ENCODE results near the gene LGALS4. TPM values are rescaled to one million over a fixed set of nuclear protein-coding genes. Genes with fewer than 3 reads are reported as not detected.
A peak's percentile ranks its signal among the peaks of the same experiment; 100 is the strongest.

Gene LGALS4
- total RNA-seq, 1 experiment from 2014 or later: 0.52 TPM

GRCh38 chr19:38851622-38852230 lies 39.0 kb upstream of the LGALS4 start:
- Histone ChIP-seq H3K4me1 (ENCODE audit: low read length) (peaks cover 38% of the 10 kb centered on the region), H3K9me3 (ENCODE audit: low read length) (no peaks in the 10 kb centered on the region), H3K27me3 (ENCODE audit: low read length) (no peaks in the 10 kb centered on the region), H3K27ac (ENCODE audit: low read length) (peak overlapping the region; percentile 83), H3K4me3 (ENCODE audit: low read length) (peak overlapping the region; percentile 85), H3K36me3 (ENCODE audit: insufficient read depth, low read length) (peaks cover 22% of the 10 kb centered on the region), H4K20me1 (ENCODE audit: insufficient read depth, low read depth, low read length) (peaks cover 17% of the 10 kb centered on the region), H3K4me2 (ENCODE audit: low read depth, low read length, poor library complexity, severe bottlenecking) (peak overlapping the region; percentile 82), H3K9ac (ENCODE audit: low read length) (peak overlapping the region; percentile 96), H2AFZ (ENCODE audit: low read length) (no peak overlapping the region), H3K79me2 (ENCODE audit: low read length) (peaks cover 25% of the 10 kb centered on the region), H3K9me2 (replicated peaks; ENCODE audit: insufficient read depth, low read length) (no peaks in the 10 kb centered on the region)
- DNase-seq: peak; percentile 98

GRCh38 chr19:38850976-38851621 lies 38.4 kb upstream of the LGALS4 start:
- Histone ChIP-seq H3K36me3 (ENCODE audit: insufficient read depth, low read length) (peaks cover 25% of the 10 kb centered on the region), H3K27ac (ENCODE audit: low read length) (peak overlapping the region; percentile 82), H3K79me2 (ENCODE audit: low read length) (peaks cover 29% of the 10 kb centered on the region), H4K20me1 (ENCODE audit: insufficient read depth, low read depth, low read length) (peaks cover 17% of the 10 kb centered on the region), H3K9me3 (ENCODE audit: low read length) (no peaks in the 10 kb centered on the region), H3K9me2 (replicated peaks; ENCODE audit: insufficient read depth, low read length) (no peaks in the 10 kb centered on the region), H3K27me3 (ENCODE audit: low read length) (no peaks in the 10 kb centered on the region), H3K4me1 (ENCODE audit: low read length) (peaks cover 34% of the 10 kb centered on the region), H2AFZ (ENCODE audit: low read length) (no peak overlapping the region; the same call in 1 of the 2 replicates), H3K9ac (ENCODE audit: low read length) (peak overlapping the region; percentile 76), H3K4me2 (ENCODE audit: low read depth, low read length, poor library complexity, severe bottlenecking) (peak overlapping the region; percentile 82), H3K4me3 (ENCODE audit: low read length) (peak overlapping the region; percentile 69)
- peak; percentile 53 for DNase-seq

DNA sequence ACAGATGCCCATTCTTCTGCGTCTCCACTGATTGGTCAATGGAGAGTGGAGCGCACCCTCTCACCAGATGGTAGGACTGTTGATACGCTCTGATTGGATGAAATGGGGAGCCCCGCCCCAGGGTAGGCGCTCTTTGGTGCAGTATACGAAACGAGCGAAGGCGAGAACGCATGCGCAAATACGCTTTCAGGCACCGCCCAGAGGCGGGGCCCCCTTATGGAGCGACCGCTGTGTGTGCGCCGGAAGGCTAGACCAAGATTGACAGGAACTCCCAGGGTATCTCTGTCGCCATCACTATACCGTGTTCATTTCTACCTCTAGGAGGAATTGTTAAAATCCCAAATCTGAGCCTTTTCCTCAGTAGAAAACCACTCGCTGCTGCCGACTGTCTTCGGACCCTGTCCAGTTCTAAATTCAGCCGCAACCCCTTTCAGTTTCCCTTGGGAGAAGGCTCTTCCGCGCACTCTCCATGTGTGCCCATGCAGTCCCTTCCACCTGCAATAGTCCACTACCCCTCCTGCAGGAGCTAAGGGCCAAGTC lies 37.8 kb upstream of the LGALS4 start:
- Histone ChIP-seq H3K9ac (ENCODE audit: low read length) (peak overlapping the region; percentile 76), H4K20me1 (ENCODE audit: insufficient read depth, low read depth, low read length) (peaks cover 17% of the 10 kb centered on the region), H3K4me1 (ENCODE audit: low read length) (peaks cover 34% of the 10 kb centered on the region), H3K4me3 (ENCODE audit: low read length) (peak overlapping the region; percentile 69), H2AFZ (ENCODE audit: low read length) (no peak overlapping the region; the same call in 1 of the 2 replicates), H3K36me3 (ENCODE audit: insufficient read depth, low read length) (peaks cover 31% of the 10 kb centered on the region), H3K9me3 (ENCODE audit: low read length) (no peaks in the 10 kb centered on the region), H3K9me2 (replicated peaks; ENCODE audit: insufficient read depth, low read length) (no peaks in the 10 kb centered on the region), H3K27me3 (ENCODE audit: low read length) (no peaks in the 10 kb centered on the region), H3K27ac (ENCODE audit: low read length) (peak overlapping the region; percentile 82), H3K4me2 (ENCODE audit: low read depth, low read length, poor library complexity, severe bottlenecking) (peak overlapping the region; percentile 82), H3K79me2 (ENCODE audit: low read length) (peaks cover 34% of the 10 kb centered on the region)
- peak; percentile 100 for DNase-seq

DNA sequence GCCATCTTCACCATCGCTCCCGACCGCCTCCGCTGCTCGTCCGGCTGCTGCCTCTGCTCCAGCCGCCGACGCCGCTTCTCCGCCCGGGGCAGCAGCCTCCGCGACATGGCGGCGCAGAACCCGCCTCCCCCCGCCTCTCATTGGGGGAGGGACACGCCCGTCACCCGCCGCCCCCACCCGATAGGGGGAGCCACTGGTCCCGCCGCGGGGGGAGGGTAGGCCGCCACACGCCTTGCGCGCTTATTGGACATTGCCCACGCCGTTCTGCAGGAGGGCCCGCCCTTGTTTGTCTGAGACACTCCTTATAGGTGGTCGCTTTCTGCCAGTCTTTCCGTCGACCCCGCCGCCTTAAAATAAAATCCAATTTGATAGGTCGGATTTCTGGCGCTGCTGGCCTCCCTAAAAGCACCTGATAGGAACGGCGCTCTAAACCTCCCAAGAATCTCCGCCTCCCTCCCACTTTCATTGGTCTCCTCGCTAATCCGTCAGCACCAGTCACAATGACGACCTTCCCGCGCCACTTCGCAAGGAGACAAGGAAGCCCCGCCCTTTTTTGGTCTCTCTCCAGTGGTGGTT lies 37.2 kb upstream of the LGALS4 start, which contains the start of gene HNRNPL:
Gene HNRNPL, minus strand, starts transcription at position 127 of the 576 bp plus-strand sequence. Its CDS starts 20 bp downstream, at position 107.
- no peaks in the 10 kb centered on the region for H3K9me3 ChIP-seq (ENCODE audit: low read length)
- no peaks in the 10 kb centered on the region for H3K27me3 ChIP-seq (ENCODE audit: low read length)
- no peaks in the 10 kb centered on the region for H3K9me2 ChIP-seq (replicated peaks; ENCODE audit: insufficient read depth, low read length)
- DNase-seq: no peak
- H3K36me3 ChIP-seq (ENCODE audit: insufficient read depth, low read length): peaks cover 35% of the 10 kb centered on the region
- H3K27ac ChIP-seq (ENCODE audit: low read length): peak within 1 kb of the TSS; percentile 89
- peaks cover 17% of the 10 kb centered on the region for H4K20me1 ChIP-seq (ENCODE audit: insufficient read depth, low read depth, low read length)
- peaks cover 34% of the 10 kb centered on the region for H3K4me1 ChIP-seq (ENCODE audit: low read length)
- H2AFZ ChIP-seq (ENCODE audit: low read length): no peak within 1 kb of the TSS; the same call in 1 of the 2 replicates
- H3K9ac ChIP-seq (ENCODE audit: low read length): peak within 1 kb of the TSS; percentile 100
- peaks cover 37% of the 10 kb centered on the region for H3K79me2 ChIP-seq (ENCODE audit: low read length)
- peak within 1 kb of the TSS; percentile 99 for H3K4me2 ChIP-seq (ENCODE audit: low read depth, low read length, poor library complexity, severe bottlenecking)
- H3K4me3 ChIP-seq (ENCODE audit: low read length): peak within 1 kb of the TSS; percentile 86

DNA sequence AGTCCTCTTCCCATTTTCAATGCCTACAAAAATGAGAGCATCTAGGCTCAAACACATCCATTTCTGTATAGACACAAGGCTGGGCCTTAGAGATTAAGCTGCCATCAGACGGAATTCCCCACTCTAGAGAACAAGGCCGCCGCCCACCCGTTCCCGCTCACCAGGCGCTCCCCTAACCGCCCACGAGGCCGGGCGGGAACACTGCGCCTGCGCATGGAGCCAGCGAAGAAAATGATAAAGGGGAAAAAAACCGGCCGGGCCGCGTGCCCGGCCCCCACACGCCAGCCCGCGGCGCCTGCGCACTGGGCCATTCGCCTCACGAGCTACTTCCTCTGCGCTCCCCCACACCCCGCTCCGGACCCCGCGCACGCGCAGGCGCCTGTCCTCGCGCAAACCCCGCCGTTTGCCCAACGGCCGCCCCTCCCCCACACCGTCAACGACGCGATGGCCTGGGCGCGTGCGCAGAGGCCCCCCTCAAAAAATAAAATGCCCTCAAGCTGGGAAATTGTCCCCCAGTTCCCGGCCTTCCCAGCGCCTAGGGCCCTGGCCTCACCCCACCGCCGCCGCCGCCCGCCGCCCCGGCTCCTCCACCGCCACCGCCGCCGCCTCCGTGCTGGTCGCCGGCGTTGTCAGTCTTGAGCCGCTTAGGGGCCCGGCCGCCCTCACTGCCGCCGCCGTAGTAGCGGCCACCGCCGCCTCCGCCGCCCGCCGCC lies 36.6 kb upstream of the LGALS4 start:
- H3K27me3 ChIP-seq (ENCODE audit: low read length): no peaks in the 10 kb centered on the region
- H2AFZ ChIP-seq (ENCODE audit: low read length): no peak overlapping the region
- peak; percentile 99 for DNase-seq
- H3K9me3 ChIP-seq (ENCODE audit: low read length): no peaks in the 10 kb centered on the region
- no peaks in the 10 kb centered on the region for H3K9me2 ChIP-seq (replicated peaks; ENCODE audit: insufficient read depth, low read length)
- peak overlapping the region; percentile 99 for H3K4me2 ChIP-seq (ENCODE audit: low read depth, low read length, poor library complexity, severe bottlenecking)
- peaks cover 43% of the 10 kb centered on the region for H3K79me2 ChIP-seq (ENCODE audit: low read length)
- H3K9ac ChIP-seq (ENCODE audit: low read length): peak overlapping the region; percentile 100
- peaks cover 34% of the 10 kb centered on the region for H3K4me1 ChIP-seq (ENCODE audit: low read length)
- peak overlapping the region; percentile 89 for H3K27ac ChIP-seq (ENCODE audit: low read length)
- H3K36me3 ChIP-seq (ENCODE audit: insufficient read depth, low read length): peaks cover 38% of the 10 kb centered on the region
- peak overlapping the region; percentile 86 for H3K4me3 ChIP-seq (ENCODE audit: low read length)
- peaks cover 22% of the 10 kb centered on the region for H4K20me1 ChIP-seq (ENCODE audit: insufficient read depth, low read depth, low read length)

DNA sequence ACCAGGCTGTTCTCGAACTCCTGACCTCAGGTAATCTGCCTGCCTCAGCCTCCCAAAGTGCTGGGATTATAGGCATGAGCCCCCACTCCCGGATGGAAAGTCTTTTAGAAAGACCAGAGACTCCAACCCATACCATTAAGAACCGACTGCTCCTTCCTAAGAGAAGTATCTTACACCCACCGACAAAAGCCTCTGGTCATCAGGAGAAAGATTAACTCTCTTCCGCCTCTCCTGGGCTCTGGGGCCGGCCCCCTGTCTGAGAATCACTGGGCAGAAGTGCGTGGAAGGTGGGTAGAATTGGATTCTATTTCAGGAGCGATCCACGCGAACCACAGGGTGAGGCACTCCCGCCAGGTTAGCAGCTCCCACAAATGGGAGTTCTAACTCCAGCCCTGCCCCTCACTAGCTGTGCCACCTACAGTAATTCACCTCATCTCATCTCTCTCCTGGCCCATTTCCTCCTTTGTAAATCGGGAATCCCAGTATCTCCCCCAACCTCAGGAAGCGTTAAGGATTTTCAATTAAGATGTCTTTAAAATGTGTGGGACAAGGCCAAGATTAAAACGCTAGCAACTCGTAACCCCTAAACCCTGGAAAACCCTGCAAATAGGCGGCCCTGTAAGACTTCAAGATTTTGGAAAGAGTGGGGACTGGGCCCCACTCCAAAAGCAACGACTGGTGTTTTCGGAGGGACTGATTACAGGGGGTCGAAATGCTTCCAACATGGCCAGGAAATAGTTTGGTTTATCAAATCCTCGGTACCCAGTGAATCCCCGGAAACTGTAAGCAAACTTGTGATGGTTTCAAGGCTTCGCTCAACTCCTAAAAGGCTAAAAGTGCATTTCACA lies 35.8 kb upstream of the LGALS4 start:
- H3K4me1 ChIP-seq (ENCODE audit: low read length): peaks cover 34% of the 10 kb centered on the region
- no peaks in the 10 kb centered on the region for H3K27me3 ChIP-seq (ENCODE audit: low read length)
- no peaks in the 10 kb centered on the region for H3K9me2 ChIP-seq (replicated peaks; ENCODE audit: insufficient read depth, low read length)
- H3K4me3 ChIP-seq (ENCODE audit: low read length): peak overlapping the region; percentile 86
- peaks cover 50% of the 10 kb centered on the region for H3K79me2 ChIP-seq (ENCODE audit: low read length)
- H2AFZ ChIP-seq (ENCODE audit: low read length): no peak overlapping the region
- peak overlapping the region; percentile 89 for H3K27ac ChIP-seq (ENCODE audit: low read length)
- H3K4me2 ChIP-seq (ENCODE audit: low read depth, low read length, poor library complexity, severe bottlenecking): peak overlapping the region; percentile 99
- no peaks in the 10 kb centered on the region for H3K9me3 ChIP-seq (ENCODE audit: low read length)
- H3K9ac ChIP-seq (ENCODE audit: low read length): peak overlapping the region; percentile 100
- H4K20me1 ChIP-seq (ENCODE audit: insufficient read depth, low read depth, low read length): peaks cover 29% of the 10 kb centered on the region
- peaks cover 46% of the 10 kb centered on the region for H3K36me3 ChIP-seq (ENCODE audit: insufficient read depth, low read length)
- DNase-seq: peak; percentile 40

- H3K9me2 ChIP-seq (replicated peaks; ENCODE audit: insufficient read depth, low read length): no peaks in the 10 kb centered on the region
- no peaks in the 10 kb centered on the region for H3K27me3 ChIP-seq (ENCODE audit: low read length)
- peaks cover 61% of the 10 kb centered on the region for H3K79me2 ChIP-seq (ENCODE audit: low read length)
- no peak overlapping the region for H2AFZ ChIP-seq (ENCODE audit: low read length)
- no peak overlapping the region for H3K9ac ChIP-seq (ENCODE audit: low read length)
- H3K27ac ChIP-seq (ENCODE audit: low read length): no peak overlapping the region
- H3K4me1 ChIP-seq (ENCODE audit: low read length): peaks cover 22% of the 10 kb centered on the region
- no peak overlapping the region for H3K4me2 ChIP-seq (ENCODE audit: low read depth, low read length, poor library complexity, severe bottlenecking)
- peaks cover 69% of the 10 kb centered on the region for H3K36me3 ChIP-seq (ENCODE audit: insufficient read depth, low read length)
- H3K9me3 ChIP-seq (ENCODE audit: low read length): no peaks in the 10 kb centered on the region
- no peak overlapping the region for H3K4me3 ChIP-seq (ENCODE audit: low read length)
- no peak for DNase-seq
- peaks cover 53% of the 10 kb centered on the region for H4K20me1 ChIP-seq (ENCODE audit: insufficient read depth, low read depth, low read length)
Observed at GRCh38 chr19:38846097-38846496, 33.4 kb upstream of the LGALS4 start.

All from Karpas-422 (cell line).